ENCODE data around the gene SV2B.

SV2B gene

DNA sequence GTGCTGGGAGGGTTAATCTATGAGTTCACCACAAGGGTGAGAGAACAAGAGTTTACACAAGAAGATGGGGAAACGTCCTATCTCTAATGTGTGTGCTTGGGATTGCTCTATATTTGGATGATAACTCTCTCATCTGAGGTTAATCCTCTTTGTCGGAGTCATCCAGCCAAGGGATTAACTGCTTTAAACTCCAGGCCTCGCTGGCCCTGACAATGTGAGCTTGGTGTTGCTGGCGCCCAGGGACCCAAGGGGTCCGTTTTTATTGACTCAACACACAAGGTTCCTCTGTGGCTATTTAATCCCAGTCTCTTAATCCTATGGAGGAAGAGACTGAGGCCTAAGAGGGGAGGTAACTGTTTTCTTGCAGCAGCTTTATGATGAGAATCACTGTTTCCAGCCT lies 14.2 kb downstream of the SV2B start:
- no peak overlapping the region for H3K4me3 ChIP-seq (ENCODE audit: low read depth, low read length)
- TF ChIP-seq, protein P1, sequence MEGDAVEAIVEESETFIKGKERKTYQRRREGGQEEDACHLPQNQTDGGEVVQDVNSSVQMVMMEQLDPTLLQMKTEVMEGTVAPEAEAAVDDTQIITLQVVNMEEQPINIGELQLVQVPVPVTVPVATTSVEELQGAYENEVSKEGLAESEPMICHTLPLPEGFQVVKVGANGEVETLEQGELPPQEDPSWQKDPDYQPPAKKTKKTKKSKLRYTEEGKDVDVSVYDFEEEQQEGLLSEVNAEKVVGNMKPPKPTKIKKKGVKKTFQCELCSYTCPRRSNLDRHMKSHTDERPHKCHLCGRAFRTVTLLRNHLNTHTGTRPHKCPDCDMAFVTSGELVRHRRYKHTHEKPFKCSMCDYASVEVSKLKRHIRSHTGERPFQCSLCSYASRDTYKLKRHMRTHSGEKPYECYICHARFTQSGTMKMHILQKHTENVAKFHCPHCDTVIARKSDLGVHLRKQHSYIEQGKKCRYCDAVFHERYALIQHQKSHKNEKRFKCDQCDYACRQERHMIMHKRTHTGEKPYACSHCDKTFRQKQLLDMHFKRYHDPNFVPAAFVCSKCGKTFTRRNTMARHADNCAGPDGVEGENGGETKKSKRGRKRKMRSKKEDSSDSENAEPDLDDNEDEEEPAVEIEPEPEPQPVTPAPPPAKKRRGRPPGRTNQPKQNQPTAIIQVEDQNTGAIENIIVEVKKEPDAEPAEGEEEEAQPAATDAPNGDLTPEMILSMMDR (IDR thresholded peaks at IDR 0.05; ENCODE audit: borderline replicate concordance, insufficient read depth, low read depth, low read length) = no peak

- H3K4me3 ChIP-seq (ENCODE audit: low read depth, low read length) = no peak overlapping the region
- TF ChIP-seq, protein P1 (IDR thresholded peaks at IDR 0.05; ENCODE audit: borderline replicate concordance, insufficient read depth, low read depth, low read length) = no peak
Observed at GRCh38 chr15:91116113-91117067, 16.3 kb downstream of the SV2B start.

DNA sequence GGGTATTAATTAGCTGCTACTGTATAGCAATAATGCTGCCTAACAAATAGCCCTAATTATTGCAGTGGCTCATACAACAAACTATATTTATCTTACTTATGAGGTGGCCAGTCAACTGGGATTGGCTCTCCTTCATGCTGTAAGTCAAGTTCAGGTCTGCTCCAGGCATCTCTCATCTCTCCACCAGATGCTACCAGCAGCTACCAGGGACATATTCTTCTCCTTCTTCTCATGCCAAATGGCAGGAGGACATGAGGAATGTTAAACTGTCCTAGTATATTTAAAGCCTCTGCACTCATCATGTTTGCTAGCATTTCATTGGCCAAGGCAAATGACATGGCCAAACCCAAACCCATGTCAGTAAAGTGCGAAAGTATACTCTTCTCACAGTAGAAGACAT lies 17.3 kb downstream of the SV2B start:
- no peak overlapping the region for H3K4me3 ChIP-seq (ENCODE audit: low read depth, low read length)
- TF ChIP-seq, protein P1 (IDR thresholded peaks at IDR 0.05; ENCODE audit: borderline replicate concordance, insufficient read depth, low read depth, low read length) = no peak

GRCh38 chr15:91118817-91119590 lies 18.9 kb downstream of the SV2B start:
- TF ChIP-seq, protein P1 (IDR thresholded peaks at IDR 0.05; ENCODE audit: borderline replicate concordance, insufficient read depth, low read depth, low read length) = no peak
- H3K4me3 ChIP-seq (ENCODE audit: low read depth, low read length) = no peak overlapping the region

DNA sequence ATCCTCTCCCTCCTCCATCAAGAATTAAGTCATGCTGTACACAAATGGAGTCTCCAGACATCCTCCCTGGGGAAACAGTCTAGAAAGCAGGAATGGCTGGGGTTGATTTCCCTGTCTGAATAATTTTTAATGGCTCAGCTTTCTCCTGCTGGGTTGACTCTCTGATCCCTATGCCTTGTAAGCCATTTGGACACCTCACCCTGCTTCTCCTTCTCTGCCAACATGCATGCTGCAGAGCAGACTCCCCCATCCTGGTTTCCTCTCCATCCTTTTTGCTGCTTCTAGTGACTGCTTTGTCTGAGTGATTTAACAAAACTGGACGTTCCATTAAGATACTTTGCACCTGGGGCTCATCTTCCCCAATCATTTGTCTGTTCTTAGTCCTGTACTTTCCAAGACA lies 22.2 kb downstream of the SV2B start:
- TF ChIP-seq, protein P1 (IDR thresholded peaks at IDR 0.05; ENCODE audit: borderline replicate concordance, insufficient read depth, low read depth, low read length) = no peak
- H3K4me3 ChIP-seq (ENCODE audit: low read depth, low read length) = no peak overlapping the region

- TF ChIP-seq, protein P1 (IDR thresholded peaks at IDR 0.05; ENCODE audit: borderline replicate concordance, insufficient read depth, low read depth, low read length) = no peak
- no peak overlapping the region for H3K4me3 ChIP-seq (ENCODE audit: low read depth, low read length)
Observed at GRCh38 chr15:91124132-91124531, 24.1 kb downstream of the SV2B start.

All from GM12875 (cell line).